Measurements from ENCODE around the gene ERN2.

GRCh38 chr16:23742766-23743165, 29.7 kb upstream of the ERN2 start:
- TF ChIP-seq CTCF (IDR thresholded peaks at IDR 0.05) (no peak), IRF2 (CRISPR knock-in tag; IDR thresholded peaks at IDR 0.05; ENCODE audit: borderline replicate concordance, low read depth) (no peak), NR3C1 (CRISPR knock-in tag; conservative IDR thresholded peaks at IDR 0.05; ENCODE audit: low read depth) (no peak), CREB1 (CRISPR knock-in tag; IDR thresholded peaks at IDR 0.05) (no peak)

Data from WTC11 (cell line).